GM12891 (cell line): ENCODE measurements around the gene PANK4.

Experiments used
- POLR2A ChIP-seq: IDR thresholded peaks from 2 replicates; pipeline ENCODE4 v1.6.1; 2011; ENCODE audit warnings: low read depth, low read length, control low read depth
- TAF1 ChIP-seq: IDR thresholded peaks from 2 replicates; pipeline ENCODE4 v1.6.1; 2011; ENCODE audit warnings: low read depth, low read length, control low read depth

GRCh38 chr1:2505461-2505994, 20.9 kb downstream of the PANK4 start:
- no peak for TF ChIP-seq POLR2A
- no peak for TF ChIP-seq TAF1
